ENCODE data around the gene GOLIM4. TPM values are rescaled to one million over a fixed set of nuclear protein-coding genes. Genes with fewer than 3 reads are reported as not detected.

The GOLIM4 gene
- total and polyA plus RNA-seq, 8 donors, result 5.6 to 17.6 (median 9.1) TPM

GRCh38 chr3:168081171-168081771, 14.5 kb downstream of the GOLIM4 start:
- 87 to 92% methylated on average over 2 of the region's 2 CpGs for WGBS, 2 donors

GRCh38 chr3:168080499-168081170, 15.1 kb downstream of the GOLIM4 start:
- ATAC-seq, result no peak
- H3K27me3 ChIP-seq, result no peaks in the 10 kb centered on the region
- DNase-seq, result no peak
- H3K4me3 ChIP-seq, result no peak overlapping the region
- 80 to 81% methylated on average over 5 of the region's 5 CpGs for WGBS, 2 donors
- H3K4me1 ChIP-seq, result no peaks in the 10 kb centered on the region
- peaks cover 0 to 4% (median 0%) of the 10 kb centered on the region in 3 donors for H3K36me3 ChIP-seq
- no peaks in the 10 kb centered on the region for H3K9me3 ChIP-seq
- TF ChIP-seq CTCF (IDR thresholded peaks at IDR 0.05), result no peak
- intact Hi-C loops (cut with DNase I), result no loop called here
- no peak overlapping the region for H3K27ac ChIP-seq
- FAIRE-seq, result no peak

More at GRCh38 chr3:168081171-168081771, 14.5 kb downstream of the GOLIM4 start:
- ATAC-seq (no peak), DNase-seq (no peak), FAIRE-seq (no peak)
- peaks cover 0 to 4% (median 1%) of the 10 kb centered on the region in 3 donors for H3K4me1 ChIP-seq
- peaks cover 0 to 4% (median 0%) of the 10 kb centered on the region in 3 donors for H3K36me3 ChIP-seq
- no peak for TF ChIP-seq CTCF (IDR thresholded peaks at IDR 0.05)
- no peaks in the 10 kb centered on the region for H3K9me3 ChIP-seq
- H3K27ac ChIP-seq, result no peak overlapping the region
- no peaks in the 10 kb centered on the region for H3K27me3 ChIP-seq
- intact Hi-C loops (cut with DNase I), result no loop called here
- H3K4me3 ChIP-seq, result no peak overlapping the region

- intact Hi-C loops (cut with DNase I), result no loop called here
- H3K36me3 ChIP-seq, result peaks cover 0 to 2% (median 0%) of the 10 kb centered on the region in 3 donors
- H3K9me3 ChIP-seq, result no peaks in the 10 kb centered on the region
- H3K4me3 ChIP-seq, result no peak overlapping the region
- no peak for TF ChIP-seq CTCF (IDR thresholded peaks at IDR 0.05)
- no peaks in the 10 kb centered on the region for H3K27me3 ChIP-seq
- no peak for DNase-seq
- no peaks in the 10 kb centered on the region for H3K4me1 ChIP-seq
- 76 to 81% methylated on average over 3 of the region's 3 CpGs for WGBS, 2 donors
- FAIRE-seq, result no peak
- ATAC-seq, result no peak
- no peak overlapping the region for H3K27ac ChIP-seq
Observed at GRCh38 chr3:168080022-168080421, 15.7 kb downstream of the GOLIM4 start.

- no peaks in the 10 kb centered on the region for H3K27me3 ChIP-seq
- no peak overlapping the region for H3K27ac ChIP-seq
- intact Hi-C loops (cut with DNase I), result no loop called here
- H3K4me3 ChIP-seq, result no peak overlapping the region
- H3K4me1 ChIP-seq, result no peaks in the 10 kb centered on the region
- 80 to 84% methylated on average over 2 of the region's 2 CpGs for WGBS, 2 donors
- no peaks in the 10 kb centered on the region for H3K9me3 ChIP-seq
- no peak for ATAC-seq
- H3K36me3 ChIP-seq, result no peaks in the 10 kb centered on the region
- no peak for TF ChIP-seq CTCF (IDR thresholded peaks at IDR 0.05)
- DNase-seq, result no peak
- FAIRE-seq, result no peak
Observed at GRCh38 chr3:168077091-168077490, 18.6 kb downstream of the GOLIM4 start.

Measured in pancreas (tissue), 10 donors.